ENCODE results near the gene STK17B.

DNA sequence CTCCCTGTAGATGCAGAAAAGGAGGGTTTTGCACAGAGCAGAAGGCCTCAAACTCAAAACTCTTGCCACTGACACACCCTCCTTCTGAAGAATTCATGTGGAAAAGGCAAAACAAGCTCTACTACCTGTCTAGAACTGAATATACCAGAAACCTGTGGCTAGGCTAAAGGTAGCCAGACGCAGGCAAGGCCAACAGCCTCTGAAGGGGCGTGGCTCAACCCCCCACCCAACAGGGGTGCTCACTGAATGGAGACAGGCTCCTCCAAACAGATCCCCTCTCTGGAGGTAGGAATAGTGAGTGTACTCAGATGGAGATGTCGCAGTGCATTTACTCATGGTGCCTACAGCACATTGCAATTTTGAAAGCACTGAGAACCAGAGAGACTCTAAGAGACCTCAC lies 3.0 kb upstream of the STK17B start:
- TF ChIP-seq ZNF432 (CRISPR knock-in tag; IDR thresholded peaks at IDR 0.05; ENCODE audit: borderline replicate concordance) = no peak
- TF ChIP-seq, protein P1, sequence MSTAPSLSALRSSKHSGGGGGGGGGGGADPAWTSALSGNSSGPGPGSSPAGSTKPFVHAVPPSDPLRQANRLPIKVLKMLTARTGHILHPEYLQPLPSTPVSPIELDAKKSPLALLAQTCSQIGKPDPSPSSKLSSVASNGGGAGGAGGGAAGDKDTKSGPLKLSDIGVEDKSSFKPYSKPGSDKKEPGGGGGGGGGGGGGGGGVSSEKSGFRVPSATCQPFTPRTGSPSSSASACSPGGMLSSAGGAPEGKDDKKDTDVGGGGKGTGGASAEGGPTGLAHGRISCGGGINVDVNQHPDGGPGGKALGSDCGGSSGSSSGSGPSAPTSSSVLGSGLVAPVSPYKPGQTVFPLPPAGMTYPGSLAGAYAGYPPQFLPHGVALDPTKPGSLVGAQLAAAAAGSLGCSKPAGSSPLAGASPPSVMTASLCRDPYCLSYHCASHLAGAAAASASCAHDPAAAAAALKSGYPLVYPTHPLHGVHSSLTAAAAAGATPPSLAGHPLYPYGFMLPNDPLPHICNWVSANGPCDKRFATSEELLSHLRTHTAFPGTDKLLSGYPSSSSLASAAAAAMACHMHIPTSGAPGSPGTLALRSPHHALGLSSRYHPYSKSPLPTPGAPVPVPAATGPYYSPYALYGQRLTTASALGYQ (CRISPR knock-in tag; IDR thresholded peaks at IDR 0.05) = no peak
- TF ChIP-seq ZNF670 (CRISPR knock-in tag; IDR thresholded peaks at IDR 0.05; ENCODE audit: borderline replicate concordance) = no peak
- no peak for TF ChIP-seq PAWR (CRISPR knock-in tag; IDR thresholded peaks at IDR 0.05; ENCODE audit: borderline replicate concordance)
- TF ChIP-seq NCOR1 (IDR thresholded peaks at IDR 0.05; ENCODE audit: borderline replicate concordance, low read length) = no peak
- no peak for TF ChIP-seq SRSF1 (optimal IDR thresholded peaks at IDR 0.05; ENCODE audit: low read depth, low read length)
- no peak for TF ChIP-seq NR2C2 (CRISPR knock-in tag; IDR thresholded peaks at IDR 0.05; ENCODE audit: borderline replicate concordance)
- no peak for TF ChIP-seq BHLHE40 (IDR thresholded peaks at IDR 0.05; ENCODE audit: low read length)
- no peak for TF ChIP-seq ZNF335 (CRISPR knock-in tag; IDR thresholded peaks at IDR 0.05)
- TF ChIP-seq ZKSCAN1 (IDR thresholded peaks at IDR 0.05; ENCODE audit: low read length) = no peak

Measured in HepG2 (cell line).